GM21825 (cell line): ENCODE measurements around the gene MAMDC2.

ENCODE experiments used
- ATAC-seq: cut with Tn5 transposase; IDR thresholded peaks from one replicate; pipeline ENCODE4 v1.9.1; 2021; ENCODE audit warnings: mild to moderate bottlenecking, moderate library complexity; ENCODE audit not compliant: unreplicated experiment

The MAMDC2 gene

GRCh38 chr9:70043689-70044489 is at the start of gene MAMDC2:
Gene MAMDC2 (plus strand): TSS chr9:70043848. CDS start chr9:70044198, 350 bp downstream.
- no peak for ATAC-seq

- ATAC-seq = no peak
Measured at GRCh38 chr9:69995846-69996245, 47.8 kb upstream of the MAMDC2 start.

DNA sequence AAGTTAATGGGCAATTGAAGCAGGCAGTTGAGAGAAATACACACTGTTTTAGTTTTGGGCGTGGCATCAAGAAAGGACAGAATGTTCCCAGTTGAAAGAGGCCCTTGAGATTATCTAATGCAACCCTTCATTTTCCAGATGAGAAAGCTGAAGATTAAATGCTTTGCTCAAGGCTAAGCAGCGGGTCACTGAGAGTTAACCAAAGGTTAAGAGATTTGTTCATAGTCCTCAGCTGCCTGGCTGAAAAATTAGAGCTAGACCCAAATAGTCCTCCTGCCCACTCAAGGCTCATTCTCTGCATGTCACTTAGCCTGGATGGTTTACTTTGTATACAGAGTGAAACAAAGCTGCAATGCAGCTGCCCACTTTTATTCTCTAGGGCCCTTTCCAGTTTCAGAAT is 46.7 kb upstream of the MAMDC2 start:
- ATAC-seq = no peak

GRCh38 chr9:69997524-69997923 is 46.1 kb upstream of the MAMDC2 start:
- no peak for ATAC-seq

GRCh38 chr9:69999315-69999714 is 44.3 kb upstream of the MAMDC2 start:
- no peak for ATAC-seq

DNA sequence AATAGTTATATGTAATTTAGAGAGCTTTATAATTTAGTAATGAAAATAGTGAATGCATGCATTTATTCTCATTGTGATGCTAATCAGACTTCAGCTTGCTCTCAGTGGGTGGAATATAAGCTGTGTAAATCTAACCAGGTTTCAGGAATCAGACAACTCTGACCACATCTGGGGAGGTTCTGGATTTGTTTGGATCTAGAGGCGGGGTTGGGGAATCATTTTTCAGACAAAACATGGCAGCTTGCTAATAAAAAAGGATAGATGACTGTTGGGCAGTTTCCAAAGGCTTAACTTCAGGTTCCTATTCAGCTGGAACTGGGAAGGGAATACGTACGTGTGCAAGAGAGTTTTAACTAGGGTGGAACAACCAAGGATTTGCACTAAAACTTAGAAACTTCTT is 43.2 kb upstream of the MAMDC2 start:
- no peak for ATAC-seq

- ATAC-seq = no peak
Measured at GRCh38 chr9:70003901-70004714, 39.5 kb upstream of the MAMDC2 start.

DNA sequence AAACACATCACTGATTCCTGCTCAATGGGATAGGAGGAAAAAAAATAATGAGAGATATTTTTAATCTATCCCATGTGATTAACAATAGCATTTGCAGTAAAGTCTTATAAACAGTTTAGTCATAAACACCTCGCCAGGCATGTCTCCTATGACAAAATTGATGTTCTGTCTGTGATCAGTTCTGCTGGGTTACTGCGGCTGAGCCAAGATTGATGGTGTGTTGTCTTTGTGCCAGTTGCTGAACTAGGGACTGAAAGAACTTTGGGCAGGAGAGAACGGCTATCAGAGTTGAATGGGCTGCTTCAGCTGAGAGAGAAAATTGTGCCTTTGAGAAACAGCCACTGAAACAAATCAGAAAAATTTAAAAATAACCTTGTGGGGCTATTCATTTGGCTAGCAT is 37.3 kb upstream of the MAMDC2 start:
- no peak for ATAC-seq

- no peak for ATAC-seq
Measured at GRCh38 chr9:70007831-70008230, 35.8 kb upstream of the MAMDC2 start.

DNA sequence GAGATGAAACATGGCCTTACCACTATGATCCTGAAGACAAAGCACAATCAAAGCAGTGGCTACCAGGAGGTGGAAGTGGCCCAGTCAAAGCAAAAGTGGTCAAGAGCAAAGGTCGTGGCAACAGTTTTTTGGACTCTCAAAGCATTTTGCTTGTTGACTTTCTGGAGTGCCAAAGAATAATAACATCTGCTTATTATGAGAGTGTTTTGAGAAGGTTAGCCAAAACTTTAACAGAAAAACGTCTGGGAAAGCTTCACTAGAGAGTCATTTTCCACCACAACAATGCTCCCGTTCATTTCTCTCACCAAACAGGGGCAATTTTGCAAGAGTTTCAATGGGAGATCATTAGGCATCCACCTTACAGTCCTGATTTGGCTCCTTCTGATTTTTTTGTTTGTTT is 33.6 kb upstream of the MAMDC2 start:
- no peak for ATAC-seq

DNA sequence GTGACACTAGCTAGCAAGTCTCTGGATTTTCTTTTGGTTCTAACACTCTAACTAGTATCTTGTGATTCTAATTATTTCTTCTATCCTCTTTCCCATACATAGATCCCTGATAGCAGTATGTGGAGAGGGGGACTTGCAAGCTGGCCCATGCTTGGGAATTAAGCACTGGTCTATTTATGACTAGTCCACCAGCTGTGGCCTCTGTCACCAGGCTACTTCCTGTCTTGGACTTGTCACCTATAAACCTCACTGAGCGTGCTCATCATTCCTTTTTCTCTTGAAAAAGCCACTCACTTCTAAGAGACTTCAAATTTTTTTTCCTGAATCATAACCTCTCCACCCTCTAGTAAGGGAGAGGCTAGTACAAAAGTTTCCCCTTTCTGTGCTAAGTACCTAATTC is 32.3 kb upstream of the MAMDC2 start:
- ATAC-seq = no peak

GRCh38 chr9:70012569-70012968 is 31.1 kb upstream of the MAMDC2 start:
- ATAC-seq = no peak

GRCh38 chr9:70013598-70014196 is 30.0 kb upstream of the MAMDC2 start:
- ATAC-seq = no peak

DNA sequence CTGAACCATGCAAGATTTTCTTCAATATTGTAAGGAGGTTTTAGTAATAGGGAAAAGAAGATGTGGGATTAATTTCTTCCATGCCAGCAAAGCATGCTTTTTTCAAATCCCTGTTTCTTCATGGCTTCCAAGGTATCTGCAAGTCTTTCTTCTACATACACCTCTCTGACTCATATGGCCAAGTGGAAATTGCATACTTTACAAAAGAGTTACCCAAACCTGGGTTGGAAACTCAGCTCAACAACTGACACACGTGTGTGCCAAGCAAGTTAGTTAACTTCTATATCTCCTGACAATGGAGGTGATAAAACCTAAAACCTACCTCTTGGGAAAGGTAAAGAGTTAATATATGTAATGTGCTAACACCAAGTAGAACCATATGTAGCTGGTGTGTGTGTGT is 28.5 kb upstream of the MAMDC2 start:
- ATAC-seq = no peak

GRCh38 chr9:70020217-70020616 is 23.4 kb upstream of the MAMDC2 start:
- no peak for ATAC-seq

DNA sequence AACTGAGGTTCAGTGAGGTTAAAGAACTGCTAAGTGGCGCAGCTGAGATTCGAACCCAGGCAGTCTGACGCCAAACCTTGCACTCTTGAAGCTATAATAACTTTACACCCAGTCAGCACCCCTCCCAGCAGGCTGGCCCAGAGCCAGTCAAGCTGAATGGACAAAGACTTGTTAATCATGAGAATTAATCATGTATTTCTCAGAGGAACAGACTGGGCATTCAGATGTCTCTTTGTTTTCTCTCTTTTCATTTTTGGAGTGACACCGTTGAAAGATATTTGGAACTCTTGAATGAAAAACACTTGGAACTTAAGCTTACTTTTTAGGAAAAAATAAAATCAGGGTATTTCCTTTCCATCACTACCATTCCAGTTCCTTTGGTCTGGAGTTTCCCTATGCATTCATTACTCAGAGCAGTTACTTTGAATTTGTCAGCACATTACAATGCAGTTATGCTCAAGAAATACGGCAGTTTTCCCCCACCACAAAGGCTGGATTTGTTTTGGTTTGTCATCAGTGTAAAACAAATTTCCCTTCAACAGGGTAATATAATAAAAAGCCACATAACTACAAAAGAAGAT is 22.6 kb upstream of the MAMDC2 start:
- no peak for ATAC-seq

DNA sequence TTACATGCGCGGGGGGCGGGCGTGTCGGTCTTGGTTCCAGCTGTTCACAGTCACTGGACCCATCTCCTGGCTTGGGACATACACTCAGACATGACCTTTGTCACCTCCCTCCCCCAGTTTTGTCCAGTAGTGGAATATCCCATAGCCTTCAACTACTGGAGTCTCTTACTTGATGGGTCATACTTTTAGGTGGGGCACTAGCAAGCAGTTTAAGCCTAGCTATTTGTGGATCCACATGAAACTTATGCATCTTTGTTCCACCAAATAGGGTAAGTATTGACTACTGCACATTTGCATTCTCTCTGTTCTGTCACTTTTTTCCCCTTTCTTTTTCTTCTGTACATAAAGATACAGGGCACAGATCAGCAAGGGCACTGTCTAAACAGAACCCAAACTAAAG is 15.4 kb upstream of the MAMDC2 start:
- no peak for ATAC-seq

GRCh38 chr9:70030156-70030555 is 13.5 kb upstream of the MAMDC2 start:
- no peak for ATAC-seq

- ATAC-seq = no peak
Measured at GRCh38 chr9:70031141-70031545, 12.5 kb upstream of the MAMDC2 start.

- no peak for ATAC-seq
Measured at GRCh38 chr9:70034271-70034711, 9.4 kb upstream of the MAMDC2 start.

- no peak for ATAC-seq
Measured at GRCh38 chr9:70035691-70036090, 8.0 kb upstream of the MAMDC2 start.
